Stimulated activated CD4-positive, alpha-beta T cell treated with anti-CD3 and anti-CD28 coated beads, Interleukin-1b, Interleukin-23, amount 100 ng/mL, for 1 hour (primary cell): ENCODE data around the gene ERICH3.

Source experiments
- DNase-seq, 2 donors: peaks; one replicate each; pipeline ENCODE4 v3.0.0-alpha.2; 2020; ENCODE audit warnings: low read depth in 2 of 2

ERICH3 gene

GRCh38 chr1:74673351-74674111 lies at the start of gene ERICH3:
TSS of gene ERICH3 (minus strand) at chr1:74673792. CDS start at chr1:74673519, 273 bp downstream.
- no peak for DNase-seq

DNA sequence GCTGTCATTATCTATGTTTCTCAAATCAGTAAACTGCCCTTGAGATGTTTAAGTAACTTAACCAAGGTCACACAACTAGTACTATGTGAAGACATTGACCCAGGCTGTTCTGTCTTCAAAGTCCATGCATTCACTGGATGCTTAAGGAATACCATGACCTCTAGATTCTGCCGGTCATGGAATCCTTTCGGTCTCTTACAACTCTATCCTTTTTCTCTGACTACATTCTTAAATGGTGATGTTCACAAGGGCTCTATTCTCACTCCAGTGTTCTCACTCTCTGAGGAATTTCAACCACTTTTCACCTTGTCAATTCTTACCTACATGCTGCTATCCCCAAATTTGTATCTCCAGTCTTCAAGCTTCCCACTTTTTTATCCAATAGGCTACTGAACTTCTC lies 44.0 kb upstream of the ERICH3 start:
- no peak for DNase-seq

- DNase-seq: no peak
These were observed 43.2 kb upstream of the ERICH3 start for GRCh38 chr1:74716822-74717221.

- no peak for DNase-seq
These were observed 42.2 kb upstream of the ERICH3 start for GRCh38 chr1:74715806-74716205.

- no peak for DNase-seq
These were observed 41.6 kb upstream of the ERICH3 start for GRCh38 chr1:74715236-74715502.

DNA sequence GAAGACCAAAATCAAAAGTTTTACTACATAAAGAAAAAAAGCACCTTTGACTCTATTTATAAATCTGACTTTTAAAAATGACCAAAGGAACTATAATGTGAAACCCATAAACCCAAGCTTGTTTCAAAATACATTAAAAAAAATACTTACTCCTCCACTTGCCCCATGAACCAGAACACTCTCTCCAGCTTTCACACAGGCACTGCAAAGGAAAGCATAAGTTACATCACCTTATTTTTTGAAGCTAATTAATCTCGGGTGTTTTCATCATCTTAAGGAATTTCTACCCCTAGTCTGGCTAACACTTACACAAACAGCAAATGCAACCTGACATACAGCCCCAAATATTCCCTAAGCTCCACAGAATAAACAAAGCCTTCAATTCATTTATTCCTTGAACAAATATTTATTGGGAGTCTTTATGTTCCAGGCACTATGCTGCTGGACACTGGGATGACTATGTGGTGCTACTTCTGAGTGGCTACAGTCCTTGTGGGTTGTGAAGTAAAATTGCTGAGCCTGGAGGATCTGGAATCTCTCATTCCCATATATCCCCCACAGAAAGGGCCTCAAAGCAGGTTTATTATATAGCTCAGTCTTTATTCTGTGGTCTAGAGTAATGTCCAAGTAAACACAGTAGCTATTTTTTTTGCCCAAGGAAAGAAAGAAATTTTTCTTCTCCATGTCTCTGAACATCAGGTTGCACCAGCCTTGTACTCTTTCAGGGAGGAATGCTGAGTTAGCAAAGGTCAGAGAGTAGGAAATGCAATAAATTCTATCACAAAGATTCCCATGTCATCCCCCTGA lies 41.0 kb upstream of the ERICH3 start:
- no peak for DNase-seq

DNA sequence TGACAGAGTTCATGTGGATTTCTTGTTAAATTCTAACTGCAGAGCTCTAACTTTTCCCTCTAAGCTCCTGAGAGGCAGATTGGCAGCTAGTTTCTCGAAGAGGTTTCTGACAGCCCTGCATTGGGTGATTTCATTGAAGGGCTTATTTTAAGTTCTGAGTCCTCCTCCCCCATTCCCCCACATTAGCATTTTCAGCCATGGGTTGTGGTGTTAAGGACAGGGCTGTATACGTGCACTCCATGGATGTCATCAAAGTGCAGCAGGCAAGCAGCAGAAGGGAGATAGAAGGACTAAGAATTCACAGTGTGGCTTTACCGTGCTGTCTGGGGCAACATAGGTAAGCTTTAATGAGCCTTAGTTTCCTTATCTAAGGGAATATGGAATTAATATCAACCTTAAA lies 40.3 kb upstream of the ERICH3 start:
- DNase-seq: no peak

DNA sequence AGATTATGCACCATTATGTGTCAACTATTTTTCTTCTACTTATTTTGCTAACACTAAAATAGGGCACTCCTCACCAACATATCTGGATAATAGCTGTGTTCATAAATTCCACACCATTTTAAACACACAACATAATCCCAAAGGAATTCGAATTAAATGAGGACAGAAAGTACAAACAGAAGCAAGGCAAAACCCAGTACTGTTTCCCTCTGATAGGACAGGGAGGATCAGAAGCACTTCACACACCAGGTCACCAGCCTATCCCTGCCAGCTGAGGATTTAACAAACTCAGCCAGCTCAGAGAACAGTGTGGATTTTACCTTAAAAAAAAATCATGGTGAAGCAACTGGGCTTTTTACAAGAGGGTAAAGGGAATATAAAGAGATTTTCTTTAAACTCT lies 39.3 kb upstream of the ERICH3 start:
- DNase-seq: no peak

GRCh38 chr1:74703386-74704182 lies 30.0 kb upstream of the ERICH3 start:
- DNase-seq: no peak

DNA sequence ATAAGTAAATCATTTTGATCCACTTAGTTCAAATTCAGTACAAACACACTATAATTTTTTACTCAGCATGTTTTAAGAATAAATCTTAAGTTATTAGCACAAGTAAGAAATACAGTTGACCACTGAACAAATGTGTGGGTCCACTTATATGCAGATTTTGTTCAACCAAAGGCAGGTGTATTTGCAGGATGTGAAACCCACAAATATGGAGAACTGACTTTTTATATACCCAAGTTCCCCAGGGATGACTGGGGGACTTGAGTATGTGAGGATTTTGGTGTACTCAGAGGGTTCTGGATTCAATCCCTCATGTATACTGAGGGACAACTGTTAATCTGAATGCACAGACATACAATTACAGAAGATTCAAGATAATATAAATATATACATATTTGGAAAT lies 25.7 kb upstream of the ERICH3 start:
- no peak for DNase-seq

GRCh38 chr1:74697832-74698231 lies 24.2 kb upstream of the ERICH3 start:
- DNase-seq: no peak

DNA sequence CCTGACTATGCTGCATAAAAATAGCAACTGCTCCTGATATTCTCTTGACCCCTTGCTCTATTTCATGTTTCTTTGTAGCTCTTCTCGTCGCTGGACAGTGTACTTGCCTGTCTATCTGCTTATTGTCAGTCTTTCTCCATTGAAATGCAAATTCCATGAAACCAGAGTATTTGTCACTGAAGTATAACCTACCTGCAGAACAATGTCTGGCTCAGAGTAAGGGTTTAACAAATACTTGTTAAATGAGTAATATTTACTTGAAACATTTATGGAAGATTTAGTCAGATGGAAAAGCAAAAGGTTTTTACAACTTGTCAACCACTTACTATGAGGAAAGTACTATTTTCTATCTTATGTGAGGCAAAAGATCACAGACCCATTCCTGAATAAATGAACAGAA lies 19.9 kb upstream of the ERICH3 start:
- DNase-seq: no peak

GRCh38 chr1:74690909-74691308 lies 17.3 kb upstream of the ERICH3 start:
- no peak for DNase-seq

DNA sequence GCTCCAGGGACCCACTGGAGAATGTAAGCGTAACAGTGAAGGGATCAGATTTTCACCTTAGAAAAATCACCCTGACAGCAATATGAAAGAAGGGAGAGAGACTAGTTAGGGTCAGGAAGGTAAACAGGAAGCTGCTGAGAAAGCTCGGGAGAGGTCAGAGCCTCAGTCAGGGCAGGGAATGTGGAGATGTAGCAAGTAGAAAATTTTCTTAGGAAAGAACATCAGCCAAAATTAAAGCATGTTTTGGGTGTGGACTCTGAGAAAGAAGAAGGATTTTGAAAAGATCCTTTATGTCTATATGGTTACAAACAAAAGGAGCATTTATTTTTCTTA lies 16.7 kb upstream of the ERICH3 start:
- DNase-seq: no peak

DNA sequence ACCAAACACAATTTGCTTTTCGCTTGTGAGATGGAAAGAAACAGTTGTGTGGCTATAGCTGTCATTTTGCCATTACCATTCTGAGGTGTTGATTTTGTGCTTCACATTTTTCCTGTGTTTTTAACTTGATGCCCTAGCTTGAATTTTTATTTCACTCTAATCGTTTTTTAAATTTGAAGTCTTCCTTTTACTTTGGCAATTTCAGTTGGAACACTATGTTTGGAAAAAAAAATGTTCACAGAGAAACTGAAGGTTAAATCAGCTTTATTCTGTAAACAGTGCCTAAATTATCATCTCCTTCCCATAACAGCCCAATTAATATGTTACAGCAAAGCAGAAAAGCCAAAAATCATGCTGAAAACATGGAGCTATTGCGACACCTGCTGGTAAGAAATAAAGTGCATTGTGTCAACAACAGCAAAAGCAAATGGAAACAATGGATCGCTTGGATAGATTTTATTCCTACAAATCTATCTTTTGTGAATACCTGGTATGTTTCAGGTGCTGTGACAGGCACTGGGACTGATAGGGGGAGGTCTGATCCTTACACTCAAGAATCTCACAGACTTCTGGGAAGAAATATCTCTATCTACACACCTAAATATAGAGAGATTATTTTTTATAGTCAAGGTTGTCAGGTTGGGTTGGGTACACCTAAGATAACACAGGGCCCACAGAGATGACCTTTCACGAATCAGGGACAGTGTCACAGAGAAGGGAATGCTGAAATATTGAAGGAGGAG lies 16.2 kb upstream of the ERICH3 start:
- no peak for DNase-seq

DNA sequence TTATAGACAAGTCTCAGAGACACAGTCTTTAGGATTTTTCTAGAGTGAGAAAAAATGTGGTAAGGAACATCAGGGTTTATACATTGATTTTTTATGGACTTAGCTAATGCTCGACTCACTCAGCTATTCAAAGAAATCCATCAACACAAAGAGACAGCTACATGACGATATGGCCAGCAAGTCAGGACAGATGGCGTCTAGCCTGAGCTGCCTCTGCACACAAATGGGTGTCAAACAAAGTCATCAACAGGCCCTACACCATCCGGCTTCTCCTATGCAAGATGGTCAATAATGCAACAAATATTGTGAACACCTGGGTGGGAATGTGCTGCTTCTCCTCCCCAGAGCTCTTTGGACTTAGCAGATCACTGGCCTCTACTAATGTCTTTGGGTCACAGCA lies 13.3 kb upstream of the ERICH3 start:
- no peak for DNase-seq

- no peak for DNase-seq
These were observed 10.7 kb upstream of the ERICH3 start for GRCh38 chr1:74684301-74684700.

DNA sequence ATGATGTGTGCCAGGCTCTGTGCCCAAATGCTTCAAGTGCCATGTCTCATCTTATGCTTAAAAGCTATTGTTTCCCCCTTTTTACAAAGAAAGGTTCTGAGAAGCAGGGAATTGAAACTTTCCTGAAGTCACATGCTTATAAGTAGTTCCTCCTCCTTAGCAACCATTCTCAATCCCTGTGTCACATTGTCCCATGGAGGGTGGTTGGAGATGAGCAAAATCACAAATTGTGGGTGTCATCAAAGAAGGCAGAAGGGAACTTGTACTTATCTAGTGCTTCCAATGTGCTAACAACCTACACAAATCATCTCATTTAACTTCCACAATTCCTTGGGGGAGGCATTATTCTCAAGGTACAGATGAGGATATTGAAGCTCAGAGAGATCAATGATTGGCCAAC lies 10.1 kb upstream of the ERICH3 start:
- DNase-seq: no peak

DNA sequence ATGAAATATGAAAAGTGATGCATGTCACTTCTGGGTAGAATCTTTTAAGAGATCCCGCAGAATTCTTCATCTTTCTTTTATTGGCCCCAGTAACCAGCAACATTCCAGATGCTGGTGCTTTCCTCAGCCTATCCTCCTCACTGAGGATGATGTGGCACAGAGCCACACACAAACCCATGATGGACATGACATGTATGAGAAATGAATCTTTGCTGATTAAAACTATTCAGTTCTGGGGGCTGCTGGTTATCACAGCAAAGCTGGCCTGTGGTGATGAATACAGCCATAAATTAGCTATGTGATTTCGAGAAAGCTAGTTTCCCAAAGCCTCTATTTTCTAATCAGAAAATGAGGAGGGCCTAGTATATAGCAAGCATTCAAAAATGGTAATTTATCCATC lies 8.3 kb upstream of the ERICH3 start:
- DNase-seq: no peak

GRCh38 chr1:74681449-74681848 lies 7.9 kb upstream of the ERICH3 start:
- no peak for DNase-seq

DNA sequence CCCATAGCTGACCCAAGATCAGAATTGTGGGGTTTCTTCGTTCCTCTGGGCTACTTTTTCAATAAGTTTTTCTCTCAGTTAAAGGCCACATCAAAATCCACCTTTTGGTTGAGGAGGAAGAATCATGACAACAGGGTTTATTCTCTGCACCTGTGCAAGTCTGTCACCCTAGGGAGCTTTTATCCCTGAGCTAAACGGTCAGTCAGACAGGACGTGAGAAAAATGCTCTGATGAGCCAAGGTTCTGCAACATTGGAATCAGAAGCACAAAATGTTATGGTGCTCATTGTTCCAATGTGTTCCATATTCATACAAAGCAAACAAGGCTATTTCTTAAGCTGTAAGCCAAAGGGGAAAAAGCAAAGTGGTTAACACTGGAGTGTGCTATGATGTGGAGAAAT lies 7.4 kb upstream of the ERICH3 start:
- DNase-seq: no peak

- no peak for DNase-seq
These were observed 6.2 kb upstream of the ERICH3 start for GRCh38 chr1:74679811-74680210.
